Ectodermal cell (in vitro differentiated cells): ENCODE results near the gene MYOF. TPM values are rescaled to one million over a fixed set of nuclear protein-coding genes. Genes with fewer than 3 reads are reported as not detected.

Experiments
- H3K27ac ChIP-seq: 2 replicates; pipeline ENCODE4 v1.7.0; 2013; ENCODE audit warnings: mild to moderate bottlenecking, low read depth, low read length; ENCODE audit not compliant: insufficient read depth, poor library complexity, severe bottlenecking
- H3K27me3 ChIP-seq: 2 replicates; pipeline ENCODE4 v1.7.0; 2013; ENCODE audit warnings: mild to moderate bottlenecking, low read length; ENCODE audit not compliant: insufficient read depth, control insufficient read depth, poor library complexity, severe bottlenecking
- H3K36me3 ChIP-seq: one replicate; pipeline ENCODE4 v1.7.0; 2013; ENCODE audit warnings: low read length; ENCODE audit not compliant: control insufficient read depth, insufficient read depth
- H3K4me1 ChIP-seq: one replicate; pipeline ENCODE4 v1.7.0; 2013; ENCODE audit warnings: low read length; ENCODE audit not compliant: control insufficient read depth, insufficient read depth
- H3K4me3 ChIP-seq: 2 replicates; pipeline ENCODE4 v1.7.0; 2013; ENCODE audit warnings: low read depth, low read length, control low read depth; ENCODE audit not compliant: insufficient read depth
- H3K9me3 ChIP-seq: 2 replicates; pipeline ENCODE4 v1.7.0; 2013; ENCODE audit warnings: mild to moderate bottlenecking, low read length, moderate library complexity; ENCODE audit not compliant: control insufficient read depth
- WGBS, 2 experiments: methylation state at CpG; one replicate each; pipeline ENCODE4 v1.1.7; 2013; ENCODE audit warnings: missing lambda C conversion rate in 2 of 2; 5-methylcytosine and 5-hydroxymethylcytosine counted together
- polyA plus RNA-seq, 4 experiments: library from polyadenylated mRNA; stranded (reverse); fragments of 50-300 nt; gene quantifications; one replicate each; pipeline ENCODE4 v1.2.3, GENCODE V29; 2013

MYOF gene
- polyA plus RNA-seq (2013, experiment 1 of 4), result 7.8 TPM
- polyA plus RNA-seq (2013, experiment 2 of 4), result 7.0 TPM
- polyA plus RNA-seq (2013, experiment 3 of 4), result 9.2 TPM
- polyA plus RNA-seq (2013, experiment 4 of 4), result 7.8 TPM

DNA sequence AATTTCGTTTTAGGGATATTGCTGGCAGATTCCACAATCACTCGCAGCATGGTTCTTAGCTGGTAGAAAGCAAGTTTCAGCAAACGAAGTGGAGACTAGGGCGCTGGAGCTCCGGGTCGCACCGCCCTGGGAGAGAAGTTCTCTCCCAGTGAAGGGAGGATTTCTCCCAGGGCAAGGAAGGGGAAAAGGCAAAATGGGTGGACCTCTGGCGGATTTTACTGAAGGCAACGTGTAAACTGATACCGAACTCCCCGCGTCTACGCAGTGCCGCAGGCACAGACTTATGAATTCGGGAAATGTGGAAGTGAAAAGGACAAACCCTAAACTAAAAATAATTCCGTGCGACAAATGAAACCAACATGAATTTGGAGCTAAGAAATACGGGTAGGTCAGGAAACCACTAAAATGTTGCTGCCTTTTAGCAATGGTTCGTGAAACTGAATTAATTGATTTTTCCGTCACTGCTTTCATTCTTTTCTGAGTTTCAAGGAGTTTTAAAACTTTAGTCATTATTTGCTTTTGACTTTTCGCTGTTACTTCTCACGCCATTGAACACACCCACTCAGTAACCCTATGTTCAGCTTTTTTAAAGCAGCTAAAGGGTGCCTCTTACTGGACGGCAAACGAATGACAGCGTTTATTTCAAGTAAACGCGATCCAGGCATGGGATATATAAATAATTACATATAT, at the start of gene MYOF:
Gene MYOF, minus strand, starts transcription at position 190 of the 690 bp plus-strand sequence. Its CDS starts 140 bp downstream, at position 50.
- Histone ChIP-seq H3K4me3 (peak within 1 kb of the TSS; percentile 55), H3K27me3 (peaks cover 11% of the 10 kb centered on the region), H3K36me3 (no peaks in the 10 kb centered on the region), H3K9me3 (no peaks in the 10 kb centered on the region), H3K4me1 (no peaks in the 10 kb centered on the region), H3K27ac (no peak within 1 kb of the TSS)
- WGBS, 2 experiments, result 0% methylated on average over 22 to 23 of the region's 27 CpGs

- Histone ChIP-seq H3K27me3 (no peaks in the 10 kb centered on the region), H3K4me1 (no peaks in the 10 kb centered on the region), H3K27ac (no peak overlapping the region), H3K36me3 (peaks cover 51% of the 10 kb centered on the region), H3K4me3 (no peak overlapping the region), H3K9me3 (no peaks in the 10 kb centered on the region)
- WGBS, 2 experiments, result 96% methylated on average over 4 of the region's 4 CpGs
Observed at GRCh38 chr10:93518531-93518930, 36.4 kb upstream of the MYOF start.

DNA sequence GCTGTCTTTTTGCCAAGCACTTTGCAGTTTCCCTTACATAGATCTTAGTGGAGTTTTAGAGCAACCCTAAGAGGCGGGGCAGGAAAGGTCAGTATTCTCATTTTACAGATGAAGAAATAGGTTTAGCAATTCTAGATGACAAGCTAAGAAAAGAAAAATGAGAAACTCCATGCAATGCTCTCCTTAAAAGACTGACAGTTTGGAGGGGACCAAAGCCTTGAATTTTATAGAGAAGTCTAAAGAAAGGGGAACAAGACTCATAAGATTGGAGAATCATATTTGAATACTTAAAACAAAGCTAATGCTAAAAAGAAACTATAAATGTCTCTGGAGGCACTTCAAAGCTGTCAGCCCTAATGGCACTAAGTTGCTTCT, 33.9 kb upstream of the MYOF start:
- H3K36me3 ChIP-seq, result peaks cover 47% of the 10 kb centered on the region
- H3K27me3 ChIP-seq, result no peaks in the 10 kb centered on the region
- no peaks in the 10 kb centered on the region for H3K4me1 ChIP-seq
- H3K4me3 ChIP-seq, result no peak overlapping the region
- no peak overlapping the region for H3K27ac ChIP-seq
- no peaks in the 10 kb centered on the region for H3K9me3 ChIP-seq
- 97 to 100% methylated on average over 1 of the region's 1 CpG for WGBS, 2 experiments

- no peak overlapping the region for H3K27ac ChIP-seq
- H3K4me1 ChIP-seq, result no peaks in the 10 kb centered on the region
- H3K27me3 ChIP-seq, result no peaks in the 10 kb centered on the region
- no peak overlapping the region for H3K4me3 ChIP-seq
- H3K36me3 ChIP-seq, result peaks cover 43% of the 10 kb centered on the region
- 92 to 93% methylated on average over 8 of the region's 8 CpGs for WGBS, 2 experiments
- no peaks in the 10 kb centered on the region for H3K9me3 ChIP-seq
Observed at GRCh38 chr10:93515071-93516005, 33.2 kb upstream of the MYOF start.

- no peaks in the 10 kb centered on the region for H3K27me3 ChIP-seq
- peaks cover 35% of the 10 kb centered on the region for H3K36me3 ChIP-seq
- WGBS, 2 experiments, result 89 to 95% methylated on average over 4 of the region's 4 CpGs
- H3K9me3 ChIP-seq, result no peaks in the 10 kb centered on the region
- no peak overlapping the region for H3K27ac ChIP-seq
- H3K4me1 ChIP-seq, result no peaks in the 10 kb centered on the region
- no peak overlapping the region for H3K4me3 ChIP-seq
Observed at GRCh38 chr10:93514521-93514920, 32.4 kb upstream of the MYOF start.

DNA sequence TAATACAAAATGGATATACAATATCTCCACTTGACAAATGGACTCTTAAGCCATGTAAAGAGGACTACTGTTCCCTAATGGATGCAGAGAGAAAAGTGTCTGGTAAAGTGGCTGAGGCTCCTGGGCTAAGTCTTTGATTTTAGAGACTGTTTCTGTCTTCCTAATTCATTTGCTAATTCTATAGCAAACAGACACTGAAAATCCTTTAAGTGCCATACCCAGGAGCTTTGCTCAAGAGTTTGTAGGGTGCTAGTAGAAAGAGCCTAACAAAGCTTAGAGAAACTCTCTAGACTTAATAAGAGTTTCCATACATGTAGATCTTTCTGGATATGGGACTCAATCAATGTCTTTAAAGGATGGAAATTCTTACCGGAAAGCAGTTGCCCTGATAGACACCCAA, 31.0 kb upstream of the MYOF start:
- no peaks in the 10 kb centered on the region for H3K4me1 ChIP-seq
- 50 to 64% methylated on average over 1 of the region's 1 CpG for WGBS, 2 experiments
- no peak overlapping the region for H3K4me3 ChIP-seq
- peaks cover 26% of the 10 kb centered on the region for H3K36me3 ChIP-seq
- H3K27ac ChIP-seq, result no peak overlapping the region
- H3K27me3 ChIP-seq, result no peaks in the 10 kb centered on the region
- no peaks in the 10 kb centered on the region for H3K9me3 ChIP-seq

- Histone ChIP-seq H3K27me3 (no peaks in the 10 kb centered on the region), H3K4me1 (no peaks in the 10 kb centered on the region), H3K4me3 (no peak overlapping the region), H3K9me3 (no peaks in the 10 kb centered on the region), H3K36me3 (peaks cover 21% of the 10 kb centered on the region), H3K27ac (no peak overlapping the region)
- 90% methylated on average over 1 of the region's 1 CpG for WGBS, 2 experiments
Observed at GRCh38 chr10:93512565-93512964, 30.4 kb upstream of the MYOF start.

DNA sequence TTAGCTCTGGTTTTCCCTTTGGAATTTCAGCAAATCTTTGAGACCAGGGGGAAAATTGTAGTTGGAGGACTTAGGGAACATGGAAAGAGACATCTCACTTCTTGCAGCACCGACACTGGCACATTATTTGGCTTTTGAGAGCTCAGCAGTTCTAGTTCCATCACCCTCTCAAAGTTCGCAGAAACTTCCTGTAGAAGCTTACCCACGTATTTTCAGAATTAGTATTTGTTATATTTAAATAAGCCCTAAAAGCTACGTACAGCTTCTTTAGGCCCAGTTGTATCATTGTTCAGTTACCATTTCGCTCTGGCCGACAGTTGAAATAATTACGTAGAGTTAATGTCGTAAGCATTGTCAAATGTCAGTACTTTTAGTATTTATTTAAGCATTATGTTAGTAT, 27.7 kb upstream of the MYOF start:
- WGBS, 2 experiments, result 93 to 97% methylated on average over 6 to 8 of the region's 8 CpGs
- peaks cover 11% of the 10 kb centered on the region for H3K36me3 ChIP-seq
- no peaks in the 10 kb centered on the region for H3K4me1 ChIP-seq
- H3K9me3 ChIP-seq, result no peaks in the 10 kb centered on the region
- H3K27ac ChIP-seq, result no peak overlapping the region
- H3K27me3 ChIP-seq, result no peaks in the 10 kb centered on the region
- no peak overlapping the region for H3K4me3 ChIP-seq

DNA sequence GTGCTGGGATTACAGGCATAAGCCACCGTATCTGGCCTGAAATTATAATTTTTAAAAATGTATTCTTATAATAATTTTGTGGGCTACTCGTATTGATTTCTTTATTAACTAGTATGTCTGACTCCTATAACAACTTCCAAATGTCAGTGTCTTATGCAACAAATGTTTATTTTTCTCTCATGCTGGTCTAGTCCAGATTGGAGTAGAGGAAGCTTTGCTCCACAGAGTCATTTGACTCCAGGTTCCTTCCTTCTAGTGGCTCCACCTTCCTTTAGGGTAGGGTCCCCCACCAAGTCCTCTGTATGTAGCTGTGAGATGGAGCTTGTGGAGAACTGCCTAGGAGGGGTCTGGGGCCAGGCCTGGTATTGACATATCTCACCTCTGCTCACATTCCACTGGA, 22.9 kb upstream of the MYOF start:
- no peak overlapping the region for H3K4me3 ChIP-seq
- H3K9me3 ChIP-seq, result no peaks in the 10 kb centered on the region
- H3K27me3 ChIP-seq, result no peaks in the 10 kb centered on the region
- H3K4me1 ChIP-seq, result no peaks in the 10 kb centered on the region
- peaks cover 11% of the 10 kb centered on the region for H3K36me3 ChIP-seq
- WGBS, 2 experiments, result 95% methylated on average over 2 of the region's 2 CpGs; no CpG with 5 or more reads in 1 of the 2 experiments
- no peak overlapping the region for H3K27ac ChIP-seq

DNA sequence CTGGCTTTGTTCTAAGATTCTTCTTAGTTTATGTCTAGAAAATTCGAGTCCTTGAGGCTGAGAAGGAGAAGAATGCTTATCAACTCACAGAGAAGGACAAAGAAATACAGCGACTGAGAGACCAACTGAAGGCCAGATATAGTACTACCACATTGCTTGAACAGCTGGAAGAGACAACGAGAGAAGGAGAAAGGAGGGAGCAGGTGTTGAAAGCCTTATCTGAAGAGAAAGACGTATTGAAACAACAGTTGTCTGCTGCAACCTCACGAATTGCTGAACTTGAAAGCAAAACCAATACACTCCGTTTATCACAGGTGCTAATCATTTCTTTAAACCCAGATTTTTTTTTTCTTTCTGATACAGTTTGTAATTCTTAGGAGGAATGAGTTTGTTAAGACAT, 20.9 kb upstream of the MYOF start:
- no peak overlapping the region for H3K27ac ChIP-seq
- H3K27me3 ChIP-seq, result no peaks in the 10 kb centered on the region
- 95 to 96% methylated on average over 6 of the region's 6 CpGs for WGBS, 2 experiments
- H3K36me3 ChIP-seq, result peaks cover 6% of the 10 kb centered on the region
- no peaks in the 10 kb centered on the region for H3K4me1 ChIP-seq
- H3K9me3 ChIP-seq, result no peaks in the 10 kb centered on the region
- no peak overlapping the region for H3K4me3 ChIP-seq
